Sigmoid colon (tissue), 7 donors: ENCODE data around the gene USP4. TPM values are rescaled to one million over a fixed set of nuclear protein-coding genes. Genes with fewer than 3 reads are reported as not detected.

Source experiments
- DNase-seq: peaks from one replicate; pipeline ENCODE4 v3.0.0-alpha.2; 2019
- H3K27ac ChIP-seq, 4 donors: fragments of 200-600 bp; sonication (generic); one replicate each; pipeline ENCODE4 v1.5.1; 2016 to 2019; ENCODE audit warnings: mild to moderate bottlenecking in 1 of 4
- H3K27me3 ChIP-seq, 3 donors: fragments of 200-600 bp; sonication (generic); one replicate each; pipeline ENCODE4 v1.5.1; 2019; ENCODE audit warnings: mild to moderate bottlenecking in 1 of 3
- H3K36me3 ChIP-seq, 4 donors: fragments of 200-600 bp; sonication (generic); one replicate each; pipeline ENCODE4 v1.5.1; 2016 to 2019
- H3K4me1 ChIP-seq, 4 donors: fragments of 200-600 bp; sonication (generic); one replicate each; pipeline ENCODE4 v1.5.1; 2017 to 2019
- H3K4me3 ChIP-seq, 4 donors: fragments of 200-600 bp; sonication (generic); one replicate each; pipeline ENCODE4 v1.5.1; 2017 to 2019; ENCODE audit warnings: mild to moderate bottlenecking in 2 of 4, moderate library complexity in 1 of 4
- H3K9me3 ChIP-seq, 4 donors: fragments of 200-600 bp in 3 of 4; sonication (generic) in 3 of 4; one replicate each; pipeline versions ENCODE4 v1.5.1 to v1.6.1; 2013 to 2019
- EP300 ChIP-seq, 4 donors: sonication (generic); formaldehyde crosslinking; IDR thresholded peaks; one replicate each; pipeline ENCODE4 v1.6.1; 2017; ENCODE audit warnings: antibody characterized with exemption in 4 of 4
- POLR2A ChIP-seq, 2 donors: fragments of 450-650 bp; IDR thresholded peaks; one replicate each; pipeline ENCODE4 v1.6.1; 2016; ENCODE audit warnings: antibody characterized with exemption in 2 of 2, mild to moderate bottlenecking in 2 of 2, moderate library complexity in 2 of 2
- POLR2AphosphoS5 ChIP-seq, 4 donors: sonication (generic); formaldehyde crosslinking; IDR thresholded peaks; one replicate each; pipeline ENCODE4 v1.6.1; 2017; ENCODE audit warnings: antibody characterized with exemption in 4 of 4
- WGBS, 2 donors: extraction: QIAGEN DNeasy Blood & Tissue Kit; methylation state at CpG; one replicate each; pipeline ENCODE4 v1.1.7; 2013; 5-methylcytosine and 5-hydroxymethylcytosine counted together
- intact Hi-C: fragments of 100-400 bp; cut with DNase I; formaldehyde crosslinking; loops from one replicate; pipeline ENCODE4 v1.15.1; 2023
- polyA plus RNA-seq, 3 donors: library from polyadenylated mRNA; stranded (reverse); fragments of 200-250 nt; gene quantifications; one replicate each; pipeline ENCODE4 v1.2.3, GENCODE V29; 2013
- total RNA-seq, 4 donors: library from RNA; depleted of rRNA; stranded (reverse); fragments of >200 nt; gene quantifications; one replicate each; pipeline ENCODE4 v1.1.0, GENCODE V29; 2016
- TF ChIP-seq, protein P1 (sequence below), 4 experiments: fragments of 450-650 bp in 3 of 4; fragments of 200-600 bp in 1 of 4; IDR thresholded peaks; one replicate each; pipeline ENCODE4 v1.5.1; 2016 to 2019; ENCODE audit warnings: antibody characterized with exemption in 4 of 4, mild to moderate bottlenecking in 3 of 4, moderate library complexity in 2 of 4
- donor health status: healthy with polysubstance abuse.
- donor health status: Bipolar disorder and iron deficiency.
- donor health status: healthy.

The USP4 gene
- total and polyA plus RNA-seq, 7 donors = 16.3 to 31.9 (median 22.2) TPM

DNA sequence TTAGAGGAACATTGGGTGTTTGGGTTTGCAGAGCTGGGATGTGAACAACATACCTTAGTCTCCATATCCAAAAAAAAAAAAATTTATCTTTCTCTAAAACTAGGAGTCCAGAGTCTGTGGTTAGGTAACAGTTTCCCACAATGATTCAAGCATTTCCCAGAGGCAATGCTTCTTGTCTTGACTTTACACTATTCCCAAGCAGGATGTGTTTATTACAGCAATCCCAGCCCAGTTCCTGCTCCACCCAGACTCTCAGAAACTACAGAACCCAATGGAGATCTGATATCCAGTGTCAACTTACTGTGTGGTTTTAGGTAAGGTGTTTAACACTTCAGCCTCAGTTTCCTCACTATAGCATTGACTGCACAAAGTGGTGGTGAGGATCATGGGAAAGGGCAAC is 60.5 kb downstream of the USP4 start:
- Histone ChIP-seq H3K9me3 (no peaks in the 10 kb centered on the region), H3K4me1 (peaks cover 0 to 25% (median 19%) of the 10 kb centered on the region in 4 donors), H3K36me3 (peaks cover 6 to 58% (median 17%) of the 10 kb centered on the region in 4 donors), H3K27ac (peak overlapping the region in 3 of 4 donors; percentile 92 to 96 (median 95)), H3K4me3 (no peak overlapping the region), H3K27me3 (no peaks in the 10 kb centered on the region)
- no peak for TF ChIP-seq POLR2A (IDR thresholded peaks at IDR 0.05)
- intact Hi-C loops = loop anchor here (5.0 kb wide), 1 partner anchor 62 kb away; no protein-coding TSS in a partner anchor
- DNase-seq = no peak

DNA sequence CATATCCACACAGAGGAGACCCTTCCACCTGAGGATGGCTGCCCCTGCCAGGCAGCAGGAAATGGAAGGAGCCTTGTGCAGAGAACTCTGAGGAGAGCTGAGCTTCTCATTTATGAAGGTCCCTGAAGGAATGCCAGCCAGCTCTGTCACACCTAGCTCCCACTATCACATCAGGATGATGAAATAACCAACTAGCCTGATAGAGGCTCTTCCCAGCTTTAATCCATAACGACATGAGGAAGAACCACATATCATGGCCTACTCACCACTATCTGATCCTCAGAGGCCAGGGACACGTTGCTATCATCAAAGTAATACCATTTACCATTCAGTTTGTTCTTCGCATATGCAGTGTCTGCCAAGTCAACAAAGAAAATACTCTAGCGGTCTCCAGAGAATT is 61.3 kb downstream of the USP4 start:
- Histone ChIP-seq H3K4me1 (peaks cover 0 to 25% (median 19%) of the 10 kb centered on the region in 4 donors), H3K27ac (peak overlapping the region; percentile 86 to 96 (median 94)), H3K4me3 (no peak overlapping the region), H3K36me3 (peaks cover 0 to 49% (median 9%) of the 10 kb centered on the region in 4 donors), H3K9me3 (no peaks in the 10 kb centered on the region), H3K27me3 (no peaks in the 10 kb centered on the region)
- intact Hi-C loops = loop anchor here (5.0 kb wide), 1 partner anchor 61 kb away; no protein-coding TSS in a partner anchor
- TF ChIP-seq POLR2AphosphoS5 (IDR thresholded peaks at IDR 0.05) = no peak
- no peak for TF ChIP-seq POLR2A (IDR thresholded peaks at IDR 0.05)
- TF ChIP-seq, protein P1, sequence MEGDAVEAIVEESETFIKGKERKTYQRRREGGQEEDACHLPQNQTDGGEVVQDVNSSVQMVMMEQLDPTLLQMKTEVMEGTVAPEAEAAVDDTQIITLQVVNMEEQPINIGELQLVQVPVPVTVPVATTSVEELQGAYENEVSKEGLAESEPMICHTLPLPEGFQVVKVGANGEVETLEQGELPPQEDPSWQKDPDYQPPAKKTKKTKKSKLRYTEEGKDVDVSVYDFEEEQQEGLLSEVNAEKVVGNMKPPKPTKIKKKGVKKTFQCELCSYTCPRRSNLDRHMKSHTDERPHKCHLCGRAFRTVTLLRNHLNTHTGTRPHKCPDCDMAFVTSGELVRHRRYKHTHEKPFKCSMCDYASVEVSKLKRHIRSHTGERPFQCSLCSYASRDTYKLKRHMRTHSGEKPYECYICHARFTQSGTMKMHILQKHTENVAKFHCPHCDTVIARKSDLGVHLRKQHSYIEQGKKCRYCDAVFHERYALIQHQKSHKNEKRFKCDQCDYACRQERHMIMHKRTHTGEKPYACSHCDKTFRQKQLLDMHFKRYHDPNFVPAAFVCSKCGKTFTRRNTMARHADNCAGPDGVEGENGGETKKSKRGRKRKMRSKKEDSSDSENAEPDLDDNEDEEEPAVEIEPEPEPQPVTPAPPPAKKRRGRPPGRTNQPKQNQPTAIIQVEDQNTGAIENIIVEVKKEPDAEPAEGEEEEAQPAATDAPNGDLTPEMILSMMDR (IDR thresholded peaks at IDR 0.05) = no peak
- TF ChIP-seq EP300 (IDR thresholded peaks at IDR 0.05) = no peak
- no peak for DNase-seq
- 74 to 75% methylated on average over 4 of the region's 4 CpGs for WGBS, 2 donors

DNA sequence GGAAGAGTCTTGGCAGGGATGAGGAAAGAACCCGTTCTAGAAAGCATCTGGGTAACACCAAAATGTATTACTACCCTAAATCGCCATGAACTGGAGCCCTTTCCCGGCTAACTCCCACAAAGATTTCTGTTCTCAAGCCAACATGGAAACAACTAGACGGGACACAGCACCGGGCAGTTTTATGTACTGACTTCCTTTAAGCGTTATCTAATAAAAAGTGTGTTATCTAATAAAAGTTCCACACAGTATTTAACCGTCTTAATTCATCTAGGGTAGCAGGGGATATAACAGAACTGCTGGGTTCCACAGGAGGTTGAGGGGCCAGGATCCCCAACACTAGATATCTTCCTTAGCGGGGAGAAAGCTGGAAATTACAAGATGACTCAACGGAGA is 62.5 kb downstream of the USP4 start:
- H3K4me1 ChIP-seq = peaks cover 0 to 25% (median 19%) of the 10 kb centered on the region in 4 donors
- 39% methylated on average over 9 of the region's 9 CpGs for WGBS, 2 donors
- intact Hi-C loops = loop anchor here (1.0 to 5.0 kb wide), 3 partner anchors 60 to 106 kb away; partner anchors contain the start of gene KLHDC8B

DNA sequence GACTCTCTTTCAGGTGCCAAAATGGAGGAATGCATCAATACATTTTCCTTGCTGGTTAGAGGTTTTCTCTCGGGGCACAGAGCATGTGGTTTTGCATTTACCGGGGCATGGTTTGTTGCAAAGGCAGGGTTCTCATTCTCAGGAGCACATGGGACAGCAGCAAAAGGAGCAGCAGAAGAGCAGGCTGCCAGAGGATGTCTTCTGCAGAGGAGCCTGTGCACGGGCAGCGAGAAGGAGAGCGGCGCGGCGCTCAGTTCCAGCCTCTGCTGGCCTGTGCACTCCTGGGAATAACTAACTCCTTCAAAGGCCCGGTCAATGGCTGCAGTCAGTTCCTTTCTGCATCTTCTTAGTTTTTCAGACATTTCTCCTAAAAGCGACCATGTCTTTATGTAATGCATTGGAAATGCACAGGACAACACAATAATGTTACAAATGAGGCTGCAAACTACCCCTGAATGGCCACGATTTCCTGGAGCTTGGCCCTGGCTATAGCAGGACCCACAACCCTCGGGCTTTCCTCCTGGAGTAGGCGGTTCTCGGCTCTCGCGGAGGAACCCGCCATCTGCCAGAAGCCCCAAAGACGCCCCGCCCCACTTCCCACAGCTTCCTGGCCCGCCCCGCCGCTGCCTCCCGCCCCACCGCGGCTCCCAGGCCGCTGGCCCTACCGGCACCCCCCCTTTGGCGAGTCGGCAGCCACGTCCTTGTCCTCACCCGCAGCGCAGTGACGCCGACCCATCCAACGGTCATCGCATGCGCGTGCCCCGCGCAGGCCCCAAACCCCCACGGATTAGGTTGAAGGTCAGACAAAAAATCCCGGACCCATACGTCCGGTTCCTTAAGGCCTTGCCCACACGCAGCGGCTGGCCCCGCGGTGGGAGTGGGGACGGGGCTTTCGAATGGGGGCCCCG is 63.1 kb downstream of the USP4 start, which contains the start of gene C3orf62:
Gene C3orf62, minus strand, starts transcription at position 758 of the 908 bp plus-strand sequence. Its CDS starts 360 bp downstream, at position 398.
- peak; percentile 96 for DNase-seq
- 4 to 8% methylated on average over 51 of the region's 51 CpGs for WGBS, 2 donors
- Histone ChIP-seq H3K4me1 (peaks cover 0 to 25% (median 19%) of the 10 kb centered on the region in 4 donors), H3K27ac (peak within 1 kb of the TSS; percentile 86 to 96 (median 94)), H3K9me3 (no peaks in the 10 kb centered on the region), H3K4me3 (peak within 1 kb of the TSS; percentile 41 to 57 (median 51)), H3K27me3 (no peaks in the 10 kb centered on the region), H3K36me3 (peaks cover 0 to 35% (median 5%) of the 10 kb centered on the region in 4 donors)
- intact Hi-C loops = loop anchor here (1.0 to 5.0 kb wide), 3 partner anchors 59 to 105 kb away; partner anchors contain the start of gene KLHDC8B
- TF ChIP-seq POLR2AphosphoS5 (IDR thresholded peaks at IDR 0.05) = peak; percentile 54 to 91 (median 78)
- TF ChIP-seq, protein P1 (IDR thresholded peaks at IDR 0.05) = no peak
- TF ChIP-seq POLR2A (IDR thresholded peaks at IDR 0.05) = peak; percentile 48 to 52
- TF ChIP-seq EP300 (IDR thresholded peaks at IDR 0.05) = no peak

More for the DNA sequence above, 62.5 kb downstream of the USP4 start:
- peak overlapping the region; percentile 86 to 96 (median 94) for H3K27ac ChIP-seq
- DNase-seq = no peak
- H3K9me3 ChIP-seq = no peaks in the 10 kb centered on the region
- peak overlapping the region; percentile 41 to 57 (median 51) for H3K4me3 ChIP-seq
- peaks cover 0 to 41% (median 5%) of the 10 kb centered on the region in 4 donors for H3K36me3 ChIP-seq
- H3K27me3 ChIP-seq = no peaks in the 10 kb centered on the region
- TF ChIP-seq POLR2A (IDR thresholded peaks at IDR 0.05) = no peak
- TF ChIP-seq POLR2AphosphoS5 (IDR thresholded peaks at IDR 0.05) = no peak
- TF ChIP-seq, protein P1 (IDR thresholded peaks at IDR 0.05) = no peak
- no peak for TF ChIP-seq EP300 (IDR thresholded peaks at IDR 0.05)
